ENCODE measurements around the gene UBASH3A.

The UBASH3A gene
- total RNA-seq, result 48.0 to 174 (median 56.1) reads per million in 4 experiments

DNA sequence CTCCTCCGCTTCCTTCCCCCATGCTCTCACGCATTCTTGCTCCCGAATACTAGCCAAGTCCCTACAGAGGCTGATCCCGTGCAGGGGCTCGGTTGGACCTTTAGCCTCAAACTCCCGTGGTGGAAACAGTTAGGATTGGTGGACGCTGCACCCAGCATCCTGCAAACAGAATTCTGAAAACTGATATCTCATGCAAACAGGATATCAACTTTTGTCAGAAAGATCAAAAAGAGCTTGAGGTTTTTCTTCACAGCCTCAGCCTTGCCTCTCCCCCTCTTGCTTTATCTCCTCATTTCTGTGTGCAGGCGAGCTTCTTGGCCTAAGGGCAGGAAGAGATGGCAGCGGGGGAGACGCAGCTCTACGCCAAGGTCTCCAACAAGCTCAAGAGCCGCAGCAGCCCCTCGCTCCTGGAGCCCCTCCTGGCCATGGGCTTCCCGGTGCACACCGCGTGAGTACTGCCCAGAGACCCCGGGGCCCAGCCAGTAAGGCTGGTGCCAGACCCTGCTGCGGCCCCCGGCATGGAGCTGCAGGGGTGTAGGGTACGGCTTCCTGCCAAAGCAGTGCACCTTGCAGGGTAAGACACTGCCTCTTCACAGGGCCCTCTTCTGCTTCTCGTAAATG, at the start of gene UBASH3A:
TSS of gene UBASH3A (plus strand) at position 292 of the 621 bp plus-strand sequence. CDS start at position 336, 44 bp downstream.
- peak; percentile 16 for DNase-seq

DNA sequence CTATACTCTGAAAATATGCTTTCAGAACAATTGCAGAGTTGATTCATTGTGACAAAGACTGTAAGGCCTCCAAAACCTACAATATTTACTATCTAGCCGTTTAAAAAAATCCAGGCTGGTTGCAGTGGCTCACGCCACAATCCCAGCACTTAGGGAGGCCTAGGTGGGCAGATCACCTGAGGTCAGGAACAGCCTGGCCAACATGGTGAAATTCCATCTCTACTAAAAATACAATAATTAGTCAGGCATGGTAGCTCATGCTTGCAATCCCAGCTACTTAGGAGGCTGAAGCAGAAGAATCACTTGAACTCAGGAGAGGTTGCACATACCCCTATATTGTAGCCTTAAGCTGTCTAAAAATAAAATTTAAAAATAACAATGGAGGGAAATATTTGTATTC, 47.7 kb upstream of the UBASH3A start:
- no peak for DNase-seq

DNA sequence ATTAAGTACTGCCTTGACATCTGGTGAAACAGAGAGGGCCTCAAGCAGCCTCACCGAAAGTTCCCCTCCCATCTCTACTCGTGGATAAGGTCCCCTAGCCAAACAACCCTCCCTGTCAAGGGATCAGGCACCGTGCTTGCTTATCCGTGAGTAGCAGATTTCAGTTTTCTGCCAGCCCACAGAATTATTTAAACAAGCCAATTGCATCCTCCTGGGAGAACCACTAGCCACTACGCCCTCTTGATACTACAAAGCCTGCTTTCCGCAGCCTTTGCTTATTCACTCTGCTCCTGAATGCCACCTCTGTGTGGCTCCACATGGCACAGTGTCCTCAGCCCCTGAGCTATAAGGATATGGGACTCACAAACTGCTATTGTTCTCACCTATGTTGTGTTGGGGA, 47.1 kb upstream of the UBASH3A start:
- no peak for DNase-seq

DNA sequence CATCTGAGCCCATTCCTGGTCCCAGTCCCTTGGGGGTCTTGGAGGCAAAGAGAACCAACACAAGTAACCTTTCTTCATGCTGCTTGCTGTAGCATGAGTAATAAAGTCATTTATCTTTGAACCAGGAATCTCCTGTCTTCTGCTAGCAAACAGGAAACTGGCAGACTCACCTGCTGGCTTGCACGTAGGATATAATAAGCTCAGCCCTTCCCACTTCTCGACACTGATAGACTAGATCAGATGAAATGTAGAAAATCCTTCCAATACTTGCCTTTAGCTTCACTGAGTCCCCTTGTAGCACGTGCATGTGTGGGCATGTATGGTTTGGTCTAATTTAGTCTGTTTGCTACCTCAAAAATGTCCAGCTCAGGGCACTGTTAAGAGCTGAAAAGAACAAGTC, 46.4 kb upstream of the UBASH3A start:
- no peak for DNase-seq

DNA sequence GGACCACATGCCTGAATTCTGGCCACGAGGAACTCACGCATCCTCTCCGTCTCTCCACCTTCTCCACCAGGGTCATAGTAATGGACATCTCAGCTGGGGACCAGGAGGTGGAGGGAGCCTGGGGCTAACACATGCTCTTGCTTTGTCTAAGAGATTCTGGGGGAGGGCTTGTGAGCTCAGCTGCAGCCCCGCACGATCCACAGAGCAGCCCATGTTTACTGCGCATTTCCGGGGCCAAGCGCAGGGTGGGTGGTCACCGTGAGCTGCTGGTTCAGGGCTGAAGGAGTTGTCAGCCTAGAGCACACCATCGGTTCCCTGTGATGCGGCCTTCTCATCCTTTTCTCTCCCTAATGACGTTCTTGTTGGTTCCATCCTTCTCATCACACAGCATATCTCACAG, 45.4 kb upstream of the UBASH3A start:
- no peak for DNase-seq

DNA sequence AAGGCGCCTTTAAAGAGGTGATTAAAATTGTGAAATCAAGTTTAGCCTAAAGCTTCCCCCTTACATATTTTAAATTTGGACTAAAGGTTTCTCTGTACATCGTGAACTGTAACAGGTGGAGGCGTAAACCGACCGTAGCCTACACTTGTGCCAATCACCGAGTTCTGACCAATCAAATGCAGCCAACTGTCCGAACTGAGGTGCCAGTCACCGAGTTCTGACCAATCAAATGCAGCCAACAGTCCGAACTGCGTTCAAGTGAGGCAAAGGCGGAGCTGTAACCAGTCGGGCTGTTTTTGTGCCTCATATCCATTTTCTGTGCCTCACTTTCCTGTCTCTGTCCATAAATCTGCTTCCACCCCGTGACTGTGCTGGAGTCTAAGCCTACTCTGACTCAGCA, 44.8 kb upstream of the UBASH3A start:
- DNase-seq, result no peak

DNA sequence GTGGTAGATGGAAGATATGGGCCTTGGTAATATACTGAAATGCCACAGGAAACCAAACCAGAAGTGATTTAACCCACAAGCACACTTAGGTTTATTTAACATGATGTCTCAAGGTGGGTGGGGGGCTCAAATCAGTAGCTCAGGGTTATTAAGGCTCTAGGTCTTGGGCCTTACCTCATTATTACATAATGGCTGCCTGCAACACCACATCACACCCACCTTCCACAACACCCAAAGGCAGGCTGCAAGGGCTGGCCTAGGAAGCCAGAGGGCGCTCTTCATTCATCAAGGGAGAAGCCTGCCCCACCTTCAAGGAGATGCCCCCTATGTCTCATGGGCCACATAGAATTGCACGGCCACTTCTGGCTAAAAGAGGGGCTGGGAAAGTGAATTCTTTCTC, 43.4 kb upstream of the UBASH3A start:
- no peak for DNase-seq

GRCh38 chr21:42361286-42361685, 42.4 kb upstream of the UBASH3A start:
- DNase-seq, result no peak

GRCh38 chr21:42362198-42362597, 41.5 kb upstream of the UBASH3A start:
- no peak for DNase-seq

DNA sequence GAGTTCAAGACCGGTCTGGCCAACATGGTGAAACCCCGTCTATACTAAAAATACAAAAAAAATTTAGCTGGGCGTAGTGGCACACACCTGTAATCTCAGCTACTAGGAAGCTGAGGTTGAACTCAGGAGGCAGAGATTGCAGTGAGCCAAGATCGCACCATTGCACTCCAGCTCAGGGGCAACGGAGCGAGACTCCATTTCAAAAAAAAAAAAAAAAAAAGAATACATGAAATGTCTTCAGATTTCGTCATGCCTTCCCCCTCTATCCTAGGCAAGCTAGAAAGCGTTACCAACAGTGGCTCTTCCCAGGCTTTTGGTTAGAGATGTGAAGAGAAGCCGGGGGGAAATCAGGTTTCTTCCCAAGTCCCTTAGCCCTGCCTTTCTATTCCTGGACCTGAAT, 41.0 kb upstream of the UBASH3A start:
- no peak for DNase-seq

GRCh38 chr21:42363312-42363711, 40.4 kb upstream of the UBASH3A start:
- DNase-seq, result no peak

DNA sequence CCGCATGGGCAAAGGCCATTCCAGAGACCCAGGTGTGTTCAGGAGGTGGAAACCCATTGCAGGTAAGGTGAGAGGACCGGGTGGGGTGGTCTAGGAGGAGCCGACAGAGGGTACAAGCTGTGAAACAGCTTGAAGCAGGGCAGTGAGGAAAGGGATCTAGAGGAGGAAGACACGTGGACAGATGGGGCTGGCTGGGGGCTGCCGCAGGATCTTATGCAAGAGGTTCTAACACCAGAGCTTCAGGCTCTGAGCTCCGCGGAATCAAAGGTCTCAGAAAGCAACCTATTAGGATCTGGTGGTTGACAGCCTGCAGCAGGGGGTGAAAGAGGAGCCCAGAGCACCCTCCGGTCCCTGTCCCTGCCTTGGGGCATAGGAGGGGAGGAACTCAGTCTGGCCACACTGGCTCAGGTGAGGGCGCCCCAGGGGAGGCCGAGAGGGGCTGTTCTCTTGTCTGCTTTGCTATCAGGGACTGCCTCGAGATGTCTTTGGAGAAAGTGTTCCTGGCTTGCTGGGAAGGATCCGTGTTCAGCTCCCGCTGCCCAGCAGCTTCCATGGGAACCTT, 39.3 kb upstream of the UBASH3A start:
- DNase-seq, result no peak

- no peak for DNase-seq
Observed at GRCh38 chr21:42365770-42366169, 37.9 kb upstream of the UBASH3A start.

DNA sequence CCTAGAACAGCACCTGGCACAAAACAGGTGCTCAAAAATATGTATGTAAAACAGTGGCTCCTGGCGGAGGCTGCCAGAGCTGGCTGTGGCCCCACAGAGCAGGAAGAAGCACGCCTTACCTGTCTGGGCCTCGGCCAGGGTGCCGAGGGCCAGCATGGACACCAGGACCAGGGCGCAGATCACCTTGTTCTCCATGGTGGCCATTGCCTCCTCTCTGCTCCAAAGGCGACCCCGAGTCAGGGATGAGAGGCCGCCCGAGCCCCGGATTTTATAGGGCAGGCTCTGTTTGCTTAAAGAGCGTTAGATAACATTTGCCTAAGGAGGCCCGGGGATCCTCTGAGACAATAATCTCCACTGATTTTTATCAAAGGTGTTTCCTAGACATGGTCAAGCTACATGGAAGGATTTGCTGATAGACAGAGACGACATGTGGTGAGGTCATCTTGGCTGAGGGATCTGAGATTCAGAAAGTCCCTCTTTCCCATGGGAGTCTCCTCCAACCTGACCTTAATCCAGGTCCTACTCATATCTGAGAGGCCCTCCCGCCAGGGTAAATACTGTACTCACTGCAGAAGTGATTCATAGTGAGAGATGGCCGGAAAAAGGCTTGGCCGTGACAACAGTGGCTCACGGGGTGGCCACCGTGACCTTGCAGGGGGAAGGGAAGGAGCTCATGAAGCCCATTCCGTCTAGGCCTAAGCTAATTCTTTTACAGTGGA, 37.3 kb upstream of the UBASH3A start, which contains the start of gene TFF1:
TSS of gene TFF1 (minus strand) at position 244 of the 719 bp plus-strand sequence. CDS start at position 204, 40 bp downstream.
- DNase-seq, result no peak

- DNase-seq, result no peak
Observed at GRCh38 chr21:42367367-42368165, 36.1 kb upstream of the UBASH3A start.

GRCh38 chr21:42369821-42370220, 33.9 kb upstream of the UBASH3A start:
- no peak for DNase-seq

DNA sequence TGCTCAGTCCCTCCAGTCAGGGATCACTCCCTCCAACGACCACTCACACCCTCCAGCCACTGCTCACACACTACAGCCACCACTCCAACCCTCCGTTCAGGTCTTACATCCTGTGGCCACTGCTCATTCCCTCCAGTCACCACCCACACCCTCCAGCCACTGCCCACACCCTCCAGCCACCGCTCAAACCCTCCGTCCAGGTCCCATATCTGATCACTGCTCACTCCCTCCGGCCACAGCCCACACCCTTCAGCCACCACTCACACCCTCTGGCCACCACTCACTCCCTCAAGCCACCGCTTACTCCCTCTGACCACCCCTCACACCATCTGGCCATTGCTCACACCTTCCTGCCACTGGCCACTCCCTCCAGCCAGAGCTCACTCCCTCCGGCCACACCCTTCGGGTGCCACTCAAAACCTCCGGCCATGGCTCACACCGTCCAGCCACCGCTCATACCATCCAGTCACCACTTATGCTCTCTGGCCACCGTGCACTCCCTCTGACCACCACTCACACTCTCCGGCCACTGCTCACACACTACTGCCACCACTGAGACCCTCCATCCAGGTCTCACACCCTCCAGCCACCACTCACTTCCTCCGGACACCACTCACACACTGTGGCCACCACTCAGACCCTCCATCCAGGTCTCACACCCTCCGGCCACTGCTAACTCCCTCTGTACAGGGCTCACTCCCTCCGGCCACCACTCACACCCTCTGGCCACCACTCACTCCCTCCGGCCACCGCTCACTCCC, 32.6 kb upstream of the UBASH3A start:
- no peak for DNase-seq

DNA sequence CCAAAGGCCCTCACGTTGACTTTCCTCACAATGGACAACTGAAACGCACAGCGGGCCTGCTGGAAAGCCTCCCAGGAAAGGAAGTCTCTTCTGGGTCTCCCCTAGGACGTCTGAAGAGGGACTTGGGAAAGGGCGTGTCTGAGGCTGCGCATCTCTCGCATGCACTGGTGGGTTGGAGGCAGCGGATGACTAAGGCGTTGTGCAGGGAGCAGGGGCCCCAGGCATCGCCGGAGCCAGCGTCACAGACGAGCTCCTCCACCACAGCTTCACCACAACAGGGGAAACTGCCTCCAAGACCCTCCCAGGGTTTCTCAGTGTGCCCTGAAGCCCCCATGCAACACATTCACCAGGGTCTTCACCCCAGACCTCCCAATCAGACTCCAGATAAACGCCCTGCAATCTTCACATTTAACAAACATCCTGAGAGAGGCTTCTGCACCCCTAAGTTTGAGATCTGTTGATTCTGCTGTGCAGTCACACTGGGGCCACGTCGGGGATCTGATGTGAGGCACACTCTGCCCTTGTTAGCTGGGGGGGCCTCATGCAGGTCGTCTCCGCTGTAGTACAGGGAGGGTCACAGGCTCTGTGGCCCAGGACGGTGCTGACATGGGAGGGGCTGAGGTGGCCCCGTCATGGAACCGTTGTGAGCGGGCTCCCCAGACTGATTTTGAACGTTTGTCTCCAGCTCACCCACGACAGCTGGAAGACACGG, 30.4 kb upstream of the UBASH3A start:
- no peak for DNase-seq

- no peak for DNase-seq
Observed at GRCh38 chr21:42373908-42374455, 29.7 kb upstream of the UBASH3A start.

GRCh38 chr21:42374457-42374856, 29.2 kb upstream of the UBASH3A start:
- no peak for DNase-seq

- DNase-seq, result no peak
Observed at GRCh38 chr21:42374864-42375499, 28.7 kb upstream of the UBASH3A start.
